ENCODE data around the gene PDLIM4. TPM values are rescaled to one million over a fixed set of nuclear protein-coding genes. Genes with fewer than 3 reads are reported as not detected.

PDLIM4 gene
- total RNA-seq, 2 donors from 2014 or later: 35.9 to 50.2 TPM

DNA sequence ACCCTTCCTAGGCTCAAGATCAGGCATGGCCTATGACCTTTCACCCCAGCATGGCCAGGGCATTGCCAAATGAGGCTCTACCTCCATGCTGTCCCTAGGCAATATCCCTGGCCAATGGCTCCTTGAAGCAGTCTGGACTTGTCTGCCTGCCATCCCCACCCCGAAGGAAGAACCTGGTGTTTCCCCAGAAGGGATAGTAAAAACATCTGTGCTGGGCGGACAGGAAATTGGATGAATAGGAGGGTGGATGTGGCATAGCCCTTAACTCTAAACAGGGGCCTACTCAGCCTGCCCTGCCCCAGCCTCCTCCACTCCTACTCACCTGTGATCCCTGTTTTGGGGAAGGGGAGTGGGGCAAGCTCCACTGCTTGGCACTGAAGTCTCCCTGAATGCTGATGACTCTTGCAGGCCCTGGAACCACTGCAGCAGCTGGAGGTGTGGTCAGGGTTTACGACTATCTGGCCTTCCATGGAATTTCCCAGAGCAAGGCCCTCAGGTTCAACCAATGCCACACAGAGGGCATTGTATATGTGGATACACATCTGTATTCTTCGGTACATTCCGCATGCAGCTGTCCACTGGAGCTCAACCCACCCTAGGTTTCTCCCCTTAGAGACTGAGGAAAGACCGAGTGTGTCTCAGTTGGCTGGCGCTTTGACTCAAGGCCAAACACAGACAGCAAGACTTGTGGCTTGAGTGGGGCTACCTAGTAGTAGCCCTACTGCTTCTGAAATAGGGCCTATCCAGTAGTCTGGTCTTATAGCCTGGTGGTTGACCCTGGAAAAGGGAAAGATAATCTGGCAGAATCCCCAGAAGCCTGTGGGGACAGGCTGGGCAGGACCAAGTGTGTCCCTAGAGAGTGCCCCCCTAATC, 23.4 kb upstream of the PDLIM4 start:
- intact Hi-C loops (cut with DNase I): no loop called here
- DNase-seq (ENCODE audit: low spot score): no peak
- WGBS: 84% methylated on average over 7 of the region's 7 CpGs
- Histone ChIP-seq H3K4me1 (replicated peaks) (no peaks in the 10 kb centered on the region), H3K36me3 (no peaks in the 10 kb centered on the region), H3K27me3 (replicated peaks; ENCODE audit: insufficient read depth) (no peaks in the 10 kb centered on the region), H3K4me3 (no peak overlapping the region), H3K27ac (no peak overlapping the region), H3K9me3 (no peaks in the 10 kb centered on the region)
- TF ChIP-seq, protein P1, sequence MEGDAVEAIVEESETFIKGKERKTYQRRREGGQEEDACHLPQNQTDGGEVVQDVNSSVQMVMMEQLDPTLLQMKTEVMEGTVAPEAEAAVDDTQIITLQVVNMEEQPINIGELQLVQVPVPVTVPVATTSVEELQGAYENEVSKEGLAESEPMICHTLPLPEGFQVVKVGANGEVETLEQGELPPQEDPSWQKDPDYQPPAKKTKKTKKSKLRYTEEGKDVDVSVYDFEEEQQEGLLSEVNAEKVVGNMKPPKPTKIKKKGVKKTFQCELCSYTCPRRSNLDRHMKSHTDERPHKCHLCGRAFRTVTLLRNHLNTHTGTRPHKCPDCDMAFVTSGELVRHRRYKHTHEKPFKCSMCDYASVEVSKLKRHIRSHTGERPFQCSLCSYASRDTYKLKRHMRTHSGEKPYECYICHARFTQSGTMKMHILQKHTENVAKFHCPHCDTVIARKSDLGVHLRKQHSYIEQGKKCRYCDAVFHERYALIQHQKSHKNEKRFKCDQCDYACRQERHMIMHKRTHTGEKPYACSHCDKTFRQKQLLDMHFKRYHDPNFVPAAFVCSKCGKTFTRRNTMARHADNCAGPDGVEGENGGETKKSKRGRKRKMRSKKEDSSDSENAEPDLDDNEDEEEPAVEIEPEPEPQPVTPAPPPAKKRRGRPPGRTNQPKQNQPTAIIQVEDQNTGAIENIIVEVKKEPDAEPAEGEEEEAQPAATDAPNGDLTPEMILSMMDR (IDR thresholded peaks at IDR 0.05): no peak
- TF ChIP-seq POLR2AphosphoS5 (IDR thresholded peaks at IDR 0.05): no peak

DNA sequence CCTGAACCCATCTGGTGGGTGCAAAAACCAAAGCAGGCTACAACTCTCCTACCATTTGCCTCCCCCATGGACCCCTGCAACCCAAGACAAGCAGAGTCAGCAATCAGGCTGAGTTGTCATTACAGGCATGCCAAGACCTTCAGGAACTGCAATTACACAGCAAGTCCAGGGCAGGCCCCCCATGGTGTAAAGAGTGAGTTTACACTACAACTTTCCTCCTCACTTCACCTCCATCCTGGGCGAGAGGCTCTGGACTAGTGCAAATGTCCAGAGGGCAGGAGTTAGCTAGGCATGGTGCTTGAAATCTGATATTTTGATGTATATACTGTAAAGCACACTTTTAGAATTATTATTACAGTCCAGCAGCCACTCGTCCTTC, 22.8 kb upstream of the PDLIM4 start:
- 53% methylated on average over 2 of the region's 2 CpGs for WGBS
- intact Hi-C loops (cut with DNase I): loop anchor here (5.0 kb wide), 1 partner anchor 143 kb away; no protein-coding TSS in a partner anchor

DNA sequence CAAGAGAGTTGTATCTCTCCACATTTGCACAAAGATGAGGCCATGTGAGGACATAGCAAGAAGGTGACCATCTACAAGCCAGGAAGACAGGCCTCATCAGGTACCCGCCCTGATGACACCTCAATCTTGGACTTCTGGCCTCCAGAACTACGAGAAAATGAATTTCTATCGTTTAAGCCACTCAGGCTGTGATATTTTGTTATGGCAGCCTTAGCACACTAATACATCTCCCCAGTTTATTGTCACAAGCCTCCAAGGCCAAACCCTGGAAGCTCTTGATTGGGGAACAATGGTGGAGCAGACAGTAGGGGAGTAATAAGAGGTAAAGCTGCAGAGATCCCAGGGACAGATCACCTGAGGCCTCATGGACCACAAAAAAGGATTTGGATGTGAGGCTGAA, 22.2 kb upstream of the PDLIM4 start:
- Histone ChIP-seq H3K4me3 (no peak overlapping the region), H3K36me3 (no peaks in the 10 kb centered on the region), H3K27ac (no peak overlapping the region), H3K27me3 (replicated peaks; ENCODE audit: insufficient read depth) (no peaks in the 10 kb centered on the region), H3K9me3 (no peaks in the 10 kb centered on the region), H3K4me1 (replicated peaks) (no peaks in the 10 kb centered on the region)
- 83% methylated on average over 3 of the region's 3 CpGs for WGBS
- TF ChIP-seq POLR2AphosphoS5 (IDR thresholded peaks at IDR 0.05) (no peak), POLR2A (IDR thresholded peaks at IDR 0.05) (no peak)
- TF ChIP-seq, protein P1 (IDR thresholded peaks at IDR 0.05): no peak
- intact Hi-C loops (cut with DNase I): loop anchor here (5.0 kb wide), 1 partner anchor 142 kb away; no protein-coding TSS in a partner anchor
- DNase-seq (ENCODE audit: low spot score): no peak

More for the DNA sequence above, 22.8 kb upstream of the PDLIM4 start:
- no peaks in the 10 kb centered on the region for H3K36me3 ChIP-seq
- TF ChIP-seq POLR2A (IDR thresholded peaks at IDR 0.05) (no peak), POLR2AphosphoS5 (IDR thresholded peaks at IDR 0.05) (no peak)
- TF ChIP-seq, protein P1 (IDR thresholded peaks at IDR 0.05): no peak
- H3K9me3 ChIP-seq: no peaks in the 10 kb centered on the region
- H3K27me3 ChIP-seq (replicated peaks; ENCODE audit: insufficient read depth): no peaks in the 10 kb centered on the region
- no peak overlapping the region for H3K4me3 ChIP-seq
- no peak overlapping the region for H3K27ac ChIP-seq
- H3K4me1 ChIP-seq (replicated peaks): no peaks in the 10 kb centered on the region
- DNase-seq (ENCODE audit: low spot score): no peak

DNA sequence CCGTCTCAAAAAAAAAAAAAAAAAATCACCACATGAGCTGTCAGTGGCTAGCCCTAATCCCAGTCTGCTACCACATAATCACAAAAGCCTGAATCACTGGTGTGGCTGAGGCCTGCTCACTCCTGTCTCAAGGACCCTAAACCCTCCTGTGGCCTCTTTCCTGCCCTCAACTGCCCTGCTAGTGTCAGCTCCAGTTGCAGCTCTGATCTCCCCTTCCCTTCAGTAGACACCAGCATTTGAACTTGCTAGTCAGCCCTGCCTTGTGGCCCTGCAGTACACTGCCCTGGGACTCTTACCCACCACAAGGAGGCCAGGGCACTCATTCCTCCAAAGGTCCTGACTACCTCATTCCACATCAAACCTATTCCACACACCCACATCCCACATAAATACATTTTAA, 20.4 kb upstream of the PDLIM4 start:
- WGBS: 92% methylated on average over 1 of the region's 1 CpG
- no peak for DNase-seq (ENCODE audit: low spot score)
- H3K27me3 ChIP-seq (replicated peaks; ENCODE audit: insufficient read depth): no peaks in the 10 kb centered on the region
- intact Hi-C loops (cut with DNase I): loop anchor here (5.0 kb wide), 1 partner anchor 140 kb away; no protein-coding TSS in a partner anchor
- no peaks in the 10 kb centered on the region for H3K4me1 ChIP-seq (replicated peaks)
- H3K36me3 ChIP-seq: no peaks in the 10 kb centered on the region
- no peak overlapping the region for H3K4me3 ChIP-seq
- H3K27ac ChIP-seq: no peak overlapping the region
- H3K9me3 ChIP-seq: no peaks in the 10 kb centered on the region
- TF ChIP-seq POLR2AphosphoS5 (IDR thresholded peaks at IDR 0.05) (no peak), POLR2A (IDR thresholded peaks at IDR 0.05) (no peak)
- TF ChIP-seq, protein P1 (IDR thresholded peaks at IDR 0.05): no peak

DNA sequence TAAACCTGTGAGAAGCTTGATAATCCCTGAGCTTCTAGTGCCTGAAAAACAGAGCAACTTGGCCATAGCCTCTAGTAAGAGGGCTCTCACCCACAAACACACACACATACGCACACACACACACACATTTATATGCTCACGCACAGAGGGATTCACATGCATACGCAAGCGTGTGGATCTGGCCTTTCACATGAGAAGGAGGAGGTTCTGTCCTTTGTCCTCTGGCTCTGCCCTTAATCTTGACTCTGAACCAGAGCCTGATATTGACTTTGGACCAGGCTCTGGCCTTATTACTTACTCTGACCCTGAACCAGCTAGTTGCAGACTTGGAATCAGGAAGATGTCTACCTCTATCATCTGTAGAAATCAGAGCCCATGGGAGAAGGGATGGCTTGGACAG, 19.8 kb upstream of the PDLIM4 start:
- Histone ChIP-seq H3K36me3 (no peaks in the 10 kb centered on the region), H3K9me3 (no peaks in the 10 kb centered on the region), H3K27me3 (replicated peaks; ENCODE audit: insufficient read depth) (no peaks in the 10 kb centered on the region), H3K4me3 (no peak overlapping the region), H3K27ac (no peak overlapping the region), H3K4me1 (replicated peaks) (no peaks in the 10 kb centered on the region)
- DNase-seq (ENCODE audit: low spot score): no peak
- WGBS: 92% methylated on average over 4 of the region's 4 CpGs
- TF ChIP-seq POLR2AphosphoS5 (IDR thresholded peaks at IDR 0.05) (no peak), POLR2A (IDR thresholded peaks at IDR 0.05) (no peak)
- TF ChIP-seq, protein P1 (IDR thresholded peaks at IDR 0.05): no peak
- intact Hi-C loops (cut with DNase I): loop anchor here (5.0 kb wide), 1 partner anchor 140 kb away; no protein-coding TSS in a partner anchor

Measured in prostate gland (tissue), 2 donors.